ENCODE measurements around the gene MRPL20.

MRPL20 gene

DNA sequence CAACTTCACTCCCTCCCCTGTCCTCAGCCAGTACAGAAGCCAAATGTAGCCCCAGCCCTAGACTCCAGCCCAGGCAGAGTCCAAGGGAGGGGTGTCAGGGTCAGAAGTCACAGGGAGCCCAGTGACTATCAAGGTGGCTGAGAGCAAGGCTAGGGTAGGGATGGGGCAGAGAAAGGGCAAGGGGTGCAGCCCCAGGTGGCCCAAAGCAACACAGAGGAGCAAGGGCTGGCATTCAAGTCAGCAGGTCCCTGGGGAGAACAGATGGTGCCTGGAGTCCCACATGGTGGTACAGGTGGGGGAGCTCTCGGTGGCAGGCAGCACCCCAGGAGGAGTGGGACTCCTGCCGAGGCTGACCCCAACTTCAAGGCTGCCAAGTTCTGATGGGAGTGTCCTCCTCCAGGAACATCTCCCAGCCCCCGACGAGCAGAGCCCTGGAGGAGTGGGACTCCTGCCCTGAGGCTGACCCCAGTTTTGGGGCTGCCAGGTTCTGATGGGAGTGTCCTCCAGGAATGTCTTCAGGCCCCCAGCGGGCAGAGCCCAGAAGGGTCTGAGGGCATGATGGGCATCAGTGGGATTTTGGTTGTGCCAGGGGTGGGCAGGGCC is 54.2 kb downstream of the MRPL20 start:
- TF ChIP-seq CTCF (conservative IDR thresholded peaks at IDR 0.05; ENCODE audit: low read depth) = no peak
- no peak for DNase-seq (ENCODE audit: low spot score)
- peak overlapping the region; percentile 64 for H3K27ac ChIP-seq
- ChIA-PET POLR2A (ENCODE audit: low non-redundant PET) (no interaction called here), CTCF (no interaction called here)

All from RWPE1 (cell line).